HEK293T (cell line): ENCODE measurements around the gene RABGAP1L.
"Not testable (repeated sequence)": the region's sequence is repeated elsewhere in the genome, so short reads cannot be mapped to it uniquely, and the experiment has no call there.

Experiments used
- CTCF ChIA-PET: fragments of 350-600 bp; formaldehyde crosslinking; extraction: SDS; loops from one replicate; lab custom pipeline; 2021; ENCODE audit warnings: antibody characterized with exemption, inconsistent platforms; lab: Yijun Ruan, JAX
- POLR2A ChIA-PET: fragments of 350-600 bp; formaldehyde crosslinking; extraction: SDS; loops from one replicate; lab custom pipeline; 2020; ENCODE audit warnings: antibody characterized with exemption, inconsistent platforms; lab: Yijun Ruan, JAX
- DNase-seq: peaks from one replicate; pipeline ENCODE4 v3.0.0; 2012; ENCODE audit warnings: mixed read lengths; ENCODE audit errors: extremely low spot score
- ARNT ChIP-seq: fragments of 450-650 bp; IDR thresholded peaks from 2 replicates; pipeline ENCODE4 v1.6.1; 2017; ENCODE audit warnings: mild to moderate bottlenecking
- BHLHE40 ChIP-seq: fragments of 450-650 bp; IDR thresholded peaks from 2 replicates; pipeline ENCODE4 v1.6.1; 2016; ENCODE audit warnings: mild to moderate bottlenecking, moderate library complexity, borderline replicate concordance
- CTBP1 ChIP-seq: fragments of 450-650 bp; IDR thresholded peaks from 2 replicates; pipeline ENCODE4 v1.6.1; 2016; ENCODE audit warnings: borderline replicate concordance
- ELF4 ChIP-seq: fragments of 450-650 bp; IDR thresholded peaks from 2 replicates; pipeline ENCODE4 v1.6.1; 2017; ENCODE audit warnings: antibody characterized with exemption
- FOXA1 ChIP-seq: fragments of 450-650 bp; IDR thresholded peaks from 2 replicates; pipeline ENCODE4 v1.6.1; 2016; ENCODE audit warnings: mild to moderate bottlenecking
- FOXK2 ChIP-seq: fragments of 450-650 bp; IDR thresholded peaks from 2 replicates; pipeline ENCODE4 v1.6.1; 2016; ENCODE audit warnings: mild to moderate bottlenecking
- FOXM1 ChIP-seq: fragments of 450-650 bp; IDR thresholded peaks from 2 replicates; pipeline ENCODE4 v1.6.1; 2017; ENCODE audit warnings: mild to moderate bottlenecking, borderline replicate concordance
- HDGF ChIP-seq: fragments of 450-650 bp; IDR thresholded peaks from 2 replicates; pipeline ENCODE4 v1.6.1; 2017; ENCODE audit warnings: antibody characterized with exemption, borderline replicate concordance
- L3MBTL2 ChIP-seq: fragments of 450-650 bp; conservative IDR thresholded peaks from 2 replicates; pipeline ENCODE4 v1.6.1; 2016; ENCODE audit warnings: mild to moderate bottlenecking
- LEF1 ChIP-seq: fragments of 450-650 bp; IDR thresholded peaks from 2 replicates; pipeline ENCODE4 v1.6.1; 2017; ENCODE audit warnings: mild to moderate bottlenecking, borderline replicate concordance
- NFRKB ChIP-seq: fragments of 450-650 bp; IDR thresholded peaks from 2 replicates; pipeline ENCODE4 v1.6.1; 2016; ENCODE audit warnings: mild to moderate bottlenecking, moderate library complexity
- SP1 ChIP-seq: fragments of 450-650 bp; IDR thresholded peaks from 2 replicates; pipeline ENCODE4 v1.6.1; 2017
- SUZ12 ChIP-seq: fragments of 450-650 bp; IDR thresholded peaks from 2 replicates; pipeline ENCODE4 v1.6.1; 2016; ENCODE audit warnings: mild to moderate bottlenecking
- TARDBP ChIP-seq: fragments of 450-650 bp; IDR thresholded peaks from 2 replicates; pipeline ENCODE4 v1.6.1; 2016
- ZNF384 ChIP-seq: fragments of 450-650 bp; IDR thresholded peaks from 2 replicates; pipeline ENCODE4 v1.6.1; 2016
- TF ChIP-seq, protein P1 (sequence below): fragments of 450-650 bp; IDR thresholded peaks from 2 replicates; pipeline ENCODE4 v1.6.1; 2016

The RABGAP1L gene

GRCh38 chr1:174531751-174532150 lies 372.4 kb downstream of the RABGAP1L start:
- TF ChIP-seq LEF1 (no peak), FOXK2 (no peak), FOXA1 (no peak), ZNF384 (no peak), SP1 (no peak), ARNT (no peak), TARDBP (no peak), HDGF (no peak), NFRKB (no peak), SUZ12 (no peak)
- TF ChIP-seq, protein P1, sequence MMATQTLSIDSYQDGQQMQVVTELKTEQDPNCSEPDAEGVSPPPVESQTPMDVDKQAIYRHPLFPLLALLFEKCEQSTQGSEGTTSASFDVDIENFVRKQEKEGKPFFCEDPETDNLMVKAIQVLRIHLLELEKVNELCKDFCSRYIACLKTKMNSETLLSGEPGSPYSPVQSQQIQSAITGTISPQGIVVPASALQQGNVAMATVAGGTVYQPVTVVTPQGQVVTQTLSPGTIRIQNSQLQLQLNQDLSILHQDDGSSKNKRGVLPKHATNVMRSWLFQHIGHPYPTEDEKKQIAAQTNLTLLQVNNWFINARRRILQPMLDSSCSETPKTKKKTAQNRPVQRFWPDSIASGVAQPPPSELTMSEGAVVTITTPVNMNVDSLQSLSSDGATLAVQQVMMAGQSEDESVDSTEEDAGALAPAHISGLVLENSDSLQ: no peak
- POLR2A ChIA-PET: no interaction called here
- CTCF ChIA-PET: no interaction called here
- DNase-seq: no peak

GRCh38 chr1:174534789-174535188 lies 375.5 kb downstream of the RABGAP1L start:
- ChIA-PET POLR2A (no interaction called here), CTCF (no interaction called here)
- DNase-seq: no peak
- no peak for TF ChIP-seq BHLHE40
- TF ChIP-seq FOXA1: no peak
- no peak for TF ChIP-seq NFRKB

- TF ChIP-seq SUZ12 (no peak), ZNF384 (no peak), ARNT (no peak), LEF1 (no peak), L3MBTL2 (no peak), BHLHE40 (no peak), FOXA1 (no peak), ELF4 (no peak), NFRKB (no peak), FOXM1 (no peak), HDGF (no peak), SP1 (no peak), CTBP1 (no peak), FOXK2 (no peak), TARDBP (no peak)
- no peak for DNase-seq
- POLR2A ChIA-PET: no interaction called here
- CTCF ChIA-PET: no interaction called here
Observed at GRCh38 chr1:174535207-174535606, 375.9 kb downstream of the RABGAP1L start.

- POLR2A ChIA-PET, DNase-seq, CTCF ChIA-PET: not testable (repeated sequence)
Observed at GRCh38 chr1:174543421-174543820, 384.1 kb downstream of the RABGAP1L start.

- ChIA-PET CTCF (no interaction called here), POLR2A (no interaction called here)
- TF ChIP-seq HDGF: no peak
- TF ChIP-seq SUZ12: no peak
- TF ChIP-seq FOXK2: no peak
- no peak for TF ChIP-seq CTBP1
- no peak for TF ChIP-seq ZNF384
- no peak for TF ChIP-seq SP1
- TF ChIP-seq ARNT: no peak
- no peak for TF ChIP-seq L3MBTL2
- TF ChIP-seq BHLHE40: no peak
- no peak for TF ChIP-seq TARDBP
- no peak for TF ChIP-seq FOXA1
- TF ChIP-seq ELF4: no peak
- DNase-seq: no peak
Observed at GRCh38 chr1:174550296-174550695, 391.0 kb downstream of the RABGAP1L start.

DNA sequence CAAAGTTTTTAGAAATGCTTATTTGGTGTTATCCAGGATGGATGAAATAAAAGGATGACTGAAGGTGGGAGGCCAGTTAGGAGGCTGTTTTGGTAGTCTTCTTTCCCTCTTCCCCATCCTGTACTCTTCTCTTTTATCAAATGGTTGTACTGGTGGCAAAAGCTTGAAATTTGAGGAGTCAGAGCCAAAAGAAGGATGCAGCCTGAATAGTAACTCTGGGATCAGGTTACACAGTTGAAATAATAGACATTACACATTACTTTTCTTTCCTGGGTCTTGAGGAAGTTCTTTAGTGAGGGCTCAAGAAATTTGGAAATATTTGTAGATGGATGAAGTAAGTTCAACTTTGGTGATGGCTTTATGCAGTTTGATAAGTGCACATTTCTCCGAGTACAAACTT lies 397.1 kb downstream of the RABGAP1L start:
- no peak for TF ChIP-seq SUZ12
- CTCF ChIA-PET: no interaction called here
- DNase-seq: no peak
- POLR2A ChIA-PET: no interaction called here

GRCh38 chr1:174568551-174568950 lies 409.2 kb downstream of the RABGAP1L start:
- CTCF ChIA-PET: no interaction called here
- TF ChIP-seq FOXK2: no peak
- POLR2A ChIA-PET: no interaction called here
- DNase-seq: no peak

- ChIA-PET CTCF (no interaction called here), POLR2A (interaction anchor here (0.7 kb wide), 1 partner anchor 435 kb away, joined by 3 read pairs; no protein-coding TSS in a partner anchor)
- DNase-seq: no peak
- no peak for TF ChIP-seq L3MBTL2
- TF ChIP-seq SP1: no peak
- no peak for TF ChIP-seq LEF1
- TF ChIP-seq, protein P1: no peak
- TF ChIP-seq FOXK2: no peak
- no peak for TF ChIP-seq ELF4
- no peak for TF ChIP-seq HDGF
- TF ChIP-seq NFRKB: no peak
- TF ChIP-seq FOXM1: no peak
- no peak for TF ChIP-seq ARNT
- no peak for TF ChIP-seq SUZ12
- no peak for TF ChIP-seq TARDBP
Observed at GRCh38 chr1:174569240-174569639, 409.9 kb downstream of the RABGAP1L start.
